ENCODE data around the gene OR51M1.
"Not testable (repeated sequence)": the region's sequence is repeated elsewhere in the genome, so short reads cannot be mapped to it uniquely, and the experiment has no call there.

The OR51M1 gene, protein sequence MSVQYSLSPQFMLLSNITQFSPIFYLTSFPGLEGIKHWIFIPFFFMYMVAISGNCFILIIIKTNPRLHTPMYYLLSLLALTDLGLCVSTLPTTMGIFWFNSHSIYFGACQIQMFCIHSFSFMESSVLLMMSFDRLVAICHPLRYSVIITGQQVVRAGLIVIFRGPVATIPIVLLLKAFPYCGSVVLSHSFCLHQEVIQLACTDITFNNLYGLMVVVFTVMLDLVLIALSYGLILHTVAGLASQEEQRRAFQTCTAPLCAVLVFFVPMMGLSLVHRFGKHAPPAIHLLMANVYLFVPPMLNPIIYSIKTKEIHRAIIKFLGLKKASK

DNA sequence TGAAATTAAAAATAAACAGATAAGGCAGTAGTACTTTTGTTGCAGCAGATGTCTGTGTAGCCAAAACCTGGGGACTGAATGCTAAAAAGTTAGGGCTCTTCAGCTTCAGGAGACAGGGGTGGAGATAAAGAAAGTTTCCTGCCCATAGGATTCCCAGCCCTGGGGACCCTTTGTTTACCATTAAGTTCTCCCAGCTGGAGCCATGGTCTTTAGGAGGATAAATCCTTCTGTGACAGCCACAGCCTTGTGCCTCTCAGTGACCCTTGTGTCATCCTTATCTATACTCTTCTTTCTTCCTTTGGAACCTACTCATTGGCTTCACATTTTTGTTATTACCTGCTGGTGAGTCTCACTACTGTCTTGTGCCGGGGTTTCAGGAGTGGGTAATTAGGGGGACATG is at the start of gene OR51M1:
Gene OR51M1 (plus strand): TSS at position 237 of the 400 bp plus-strand sequence. CDS start 5,587 bp downstream, outside the sequence.
- DNase-seq = no peak

GRCh38 chr11:5335170-5335569 is 48.4 kb upstream of the OR51M1 start:
- no peak for DNase-seq

DNA sequence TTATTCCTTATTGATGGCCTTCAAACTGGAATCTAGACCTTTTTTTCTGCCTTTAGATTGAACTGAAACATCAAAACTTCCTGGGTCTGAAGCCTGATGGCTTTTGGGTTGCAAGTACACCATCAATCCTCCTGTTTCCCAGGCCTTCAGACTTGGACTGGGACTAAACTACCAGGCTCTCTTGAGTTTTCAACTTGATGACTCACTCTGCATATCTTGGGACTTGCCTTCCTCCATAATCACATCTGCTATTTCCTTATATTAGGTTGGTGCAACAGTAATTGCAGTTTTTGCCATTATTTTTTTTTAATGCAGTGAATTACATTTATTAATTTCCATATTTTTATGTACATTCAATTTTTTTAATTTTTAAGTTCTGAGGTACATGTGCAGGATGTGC is 47.3 kb upstream of the OR51M1 start:
- DNase-seq = no peak

GRCh38 chr11:5337253-5337652 is 46.4 kb upstream of the OR51M1 start:
- DNase-seq = not testable (repeated sequence)

DNA sequence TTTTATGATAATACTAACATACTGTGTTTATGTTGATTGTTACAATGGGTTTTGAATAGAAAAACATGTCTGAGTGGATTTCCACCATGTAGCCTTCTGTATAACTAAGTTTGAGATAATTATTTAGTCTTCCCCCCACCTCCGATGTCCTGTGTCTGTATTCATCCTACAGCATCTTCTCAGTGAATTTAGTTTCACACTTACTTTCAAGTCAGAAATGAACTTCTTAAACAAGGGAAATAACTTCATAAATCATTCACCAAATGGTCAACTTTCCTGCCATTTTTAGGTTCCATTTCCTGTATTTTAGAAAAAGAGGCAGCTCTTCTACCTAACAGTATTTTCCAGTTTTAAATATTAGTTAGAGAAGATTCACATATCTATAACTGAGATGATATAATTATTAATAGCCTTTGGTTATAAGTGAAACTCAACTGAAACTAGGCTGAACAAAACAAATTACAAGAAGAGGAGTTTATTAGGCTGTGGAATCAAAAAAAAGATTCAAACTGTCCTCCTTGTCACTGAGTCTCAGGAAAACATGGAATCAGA is 43.8 kb upstream of the OR51M1 start:
- no peak for DNase-seq

- no peak for DNase-seq
Measured at GRCh38 chr11:5343474-5344335, 39.9 kb upstream of the OR51M1 start, which contains the start of gene OR51B5. OR51B5 (minus strand) TSS chr11:5343524; CDS start chr11:5343524, 0 bp downstream.

DNA sequence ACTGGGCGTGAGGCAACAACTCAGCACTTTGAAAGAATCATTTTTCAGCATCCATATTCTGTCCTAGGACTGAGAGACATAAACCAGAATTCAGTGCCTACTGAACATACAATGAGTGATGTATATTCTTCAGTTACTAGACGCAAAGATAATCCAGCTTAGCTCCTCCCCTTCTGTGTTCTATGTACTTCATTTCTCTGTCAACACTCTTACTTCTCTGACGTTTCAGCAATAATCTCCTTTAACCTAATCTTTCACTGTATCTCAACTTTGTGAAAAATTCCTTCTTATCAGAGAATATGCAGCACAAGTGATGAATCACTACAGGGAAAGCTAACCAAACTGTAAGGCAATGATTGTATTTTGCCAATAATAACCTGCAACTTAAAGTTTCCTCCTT is 37.8 kb upstream of the OR51M1 start:
- DNase-seq = no peak

DNA sequence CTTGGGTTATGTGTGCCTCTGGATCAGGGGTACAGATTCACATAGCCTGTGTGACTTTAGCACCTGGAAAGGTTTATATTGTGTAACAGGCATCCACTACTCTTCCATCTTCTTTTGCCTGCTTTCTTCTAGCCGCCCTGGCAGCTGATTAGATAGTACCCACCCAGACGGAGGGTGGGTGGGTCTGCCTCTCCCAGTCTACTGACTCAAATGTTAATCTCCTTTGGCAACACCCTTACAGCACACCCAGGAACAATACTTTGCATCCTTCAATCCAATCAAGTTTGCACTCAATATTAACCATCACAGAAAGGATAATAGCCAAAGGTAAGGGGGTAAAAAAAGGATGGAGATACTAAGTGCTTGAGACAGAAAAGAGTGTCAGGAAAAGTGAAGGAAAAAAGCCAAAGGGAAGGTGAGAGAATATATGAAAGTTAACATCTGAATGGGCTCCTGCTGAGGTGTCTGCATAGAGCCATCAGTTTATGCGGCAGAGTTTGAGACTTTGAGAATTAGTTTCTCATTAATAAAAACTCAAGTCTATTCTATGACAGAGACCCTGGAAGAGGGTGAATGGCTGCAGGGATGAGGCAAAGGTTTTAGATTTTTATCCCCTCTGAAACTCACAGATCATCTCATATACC is 34.9 kb upstream of the OR51M1 start:
- no peak for DNase-seq

DNA sequence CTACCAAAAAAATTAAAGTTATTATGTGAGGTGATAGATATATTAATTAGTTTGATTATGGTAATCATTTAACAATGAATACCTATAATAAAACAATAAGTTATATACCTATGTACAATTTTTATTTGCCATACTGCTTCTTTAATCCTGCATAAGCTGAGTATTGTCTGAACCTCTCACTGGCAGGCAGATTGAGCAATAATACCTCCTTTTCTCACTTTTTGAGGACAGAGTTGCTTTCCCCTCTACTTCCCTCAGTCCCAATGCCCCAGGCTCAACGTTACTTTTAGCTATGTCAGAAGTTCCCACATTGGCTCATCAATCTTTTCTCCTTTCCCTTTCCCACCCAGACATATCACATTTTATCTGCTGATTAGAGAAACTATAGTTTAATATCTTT is 34.1 kb upstream of the OR51M1 start:
- no peak for DNase-seq

DNA sequence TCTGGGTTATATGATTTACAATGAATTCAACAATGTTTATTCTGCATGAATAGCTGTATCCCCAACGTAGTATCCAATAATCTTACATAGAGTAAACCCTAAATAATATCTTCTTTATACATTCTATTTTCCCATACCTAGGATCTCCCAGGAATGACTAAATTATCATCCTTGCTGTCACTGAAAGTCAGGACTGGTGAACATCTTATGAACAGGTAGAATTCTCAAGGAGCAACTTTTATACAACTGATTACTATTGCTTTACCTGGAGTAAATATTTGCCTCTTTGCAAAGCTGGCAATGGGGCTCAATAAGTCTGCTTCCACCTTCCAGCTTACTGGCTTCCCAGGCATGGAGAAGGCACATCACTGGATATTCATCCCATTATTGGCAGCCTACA is 32.4 kb upstream of the OR51M1 start, which contains the start of gene OR51B6:
Gene OR51B6 (plus strand): TSS at position 301 of the 400 bp plus-strand sequence. CDS start 0 bp downstream, at position 301.
- no peak for DNase-seq

DNA sequence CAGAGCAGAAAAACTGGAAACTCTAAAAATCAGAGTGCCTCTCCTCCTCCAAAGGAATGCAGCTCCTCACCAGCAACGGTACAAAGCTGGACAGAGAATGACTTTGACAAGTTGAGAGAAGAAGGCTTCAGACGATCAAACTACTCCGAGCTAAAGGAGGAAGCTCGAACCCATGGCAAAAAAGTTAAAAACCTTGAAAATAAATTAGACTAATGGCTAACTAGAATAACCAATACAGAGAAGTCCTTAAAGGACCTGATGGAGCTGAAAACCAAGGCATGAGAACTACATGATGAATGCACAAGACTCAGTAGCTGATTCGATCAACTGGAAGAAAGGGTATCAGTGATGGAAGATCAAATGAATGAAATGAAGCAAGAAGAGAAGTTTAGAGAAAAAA is 27.6 kb upstream of the OR51M1 start:
- not testable (repeated sequence) for DNase-seq

- DNase-seq = no peak
Measured at GRCh38 chr11:5362017-5362625, 21.5 kb upstream of the OR51M1 start.

DNA sequence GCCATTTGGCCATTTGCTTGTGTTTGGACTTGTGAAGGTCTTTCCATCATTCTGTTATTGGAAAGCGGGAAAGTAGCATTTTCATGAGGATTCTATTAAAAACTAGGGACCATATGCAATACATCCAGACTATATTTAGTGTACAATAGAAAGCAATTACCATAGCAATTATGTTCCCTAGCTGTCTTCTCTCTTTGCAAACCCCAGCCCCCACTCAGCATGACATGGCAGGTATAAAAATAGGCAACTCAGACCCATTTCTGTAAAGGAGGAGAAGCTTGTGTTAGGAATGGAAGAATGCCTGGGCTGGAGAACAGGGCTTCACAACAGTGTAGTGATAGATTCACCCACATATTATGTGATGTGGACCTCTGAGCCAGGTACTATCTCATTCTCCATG is 19.9 kb upstream of the OR51M1 start:
- DNase-seq = no peak

DNA sequence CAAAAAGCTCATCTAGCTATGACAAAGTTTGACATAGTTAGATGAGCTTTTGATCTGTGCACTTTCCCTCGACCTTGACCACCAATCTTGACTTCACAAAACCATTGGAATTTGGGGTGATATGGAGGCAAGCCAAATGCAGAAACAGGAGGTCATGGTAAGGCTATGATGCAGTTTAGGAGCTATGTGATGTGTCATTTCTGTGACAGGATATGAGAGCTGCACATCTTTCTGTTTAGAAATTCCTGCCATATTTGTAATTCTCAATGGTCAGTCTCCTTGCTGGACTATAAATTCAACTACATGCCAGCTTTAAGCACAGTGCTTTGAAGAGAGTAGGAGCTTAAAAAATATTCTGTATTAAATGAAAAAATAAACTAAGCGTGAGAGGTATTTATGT is 19.4 kb upstream of the OR51M1 start:
- DNase-seq = no peak

DNA sequence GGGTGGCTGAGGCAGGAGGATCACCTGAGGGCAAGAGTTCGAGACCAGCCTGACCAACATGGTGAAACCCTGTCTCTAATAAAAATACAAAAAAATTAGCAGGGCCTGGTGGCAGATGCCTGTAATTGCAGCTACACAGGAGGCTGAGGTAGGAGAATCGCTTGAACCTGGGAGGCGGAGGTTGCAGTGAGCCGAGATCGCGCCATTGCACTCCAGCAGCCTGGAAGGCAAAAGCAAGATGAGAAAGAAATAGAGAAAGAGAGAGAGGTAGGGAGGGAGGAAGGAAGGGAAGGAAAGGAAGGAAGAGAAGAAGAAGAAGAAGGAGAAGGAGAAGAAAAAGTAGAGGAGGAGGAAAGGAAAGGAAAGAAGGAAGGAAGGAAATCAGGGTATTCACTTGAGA is 17.2 kb upstream of the OR51M1 start:
- not testable (repeated sequence) for DNase-seq

DNA sequence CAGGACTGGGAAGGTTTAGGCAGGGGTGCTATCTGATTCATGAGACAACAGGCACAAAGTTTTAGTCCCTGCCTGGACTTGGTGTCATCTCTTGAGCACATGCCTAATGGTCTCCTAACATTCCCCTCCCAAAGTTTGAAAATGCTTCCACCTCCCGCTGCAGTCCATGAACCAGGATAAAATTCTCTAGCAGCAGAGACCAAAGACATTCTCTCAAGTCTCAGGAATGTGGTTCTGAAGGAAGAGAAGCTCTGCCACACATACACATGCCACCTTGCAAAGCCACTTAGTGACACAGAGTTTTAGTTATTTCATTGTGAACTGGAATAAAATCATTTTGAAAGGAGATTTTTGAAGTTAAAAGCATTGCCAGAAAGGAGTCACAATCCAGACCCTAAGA is 16.8 kb upstream of the OR51M1 start:
- no peak for DNase-seq

GRCh38 chr11:5367448-5368074 is 16.1 kb upstream of the OR51M1 start:
- no peak for DNase-seq

DNA sequence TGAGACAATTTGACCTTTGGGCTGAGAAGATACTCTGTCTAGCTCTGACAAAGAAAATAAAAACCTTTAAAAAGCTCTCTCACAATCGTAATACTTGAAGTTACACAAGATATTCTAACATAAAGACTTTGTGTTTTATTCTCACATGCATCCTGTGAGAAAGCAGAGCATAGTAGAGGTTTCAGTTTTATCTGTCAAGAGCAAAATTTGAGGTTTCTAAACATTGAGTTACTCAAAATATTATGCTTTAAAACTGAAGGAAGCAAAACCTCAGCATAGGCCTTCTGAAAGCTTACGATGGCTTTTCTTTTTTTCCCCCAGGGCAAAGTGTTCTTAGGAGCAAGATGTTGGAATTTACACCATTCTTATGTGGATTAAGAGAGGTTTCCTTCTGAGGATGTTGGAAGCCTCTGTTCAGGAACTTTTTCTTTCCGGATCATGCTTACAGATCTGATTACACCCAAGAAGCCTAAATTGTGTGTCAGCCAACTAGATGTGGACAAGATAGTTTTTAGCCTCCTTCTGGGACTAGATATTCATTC is 15.0 kb upstream of the OR51M1 start:
- no peak for DNase-seq

- DNase-seq = no peak
Measured at GRCh38 chr11:5369789-5370188, 13.8 kb upstream of the OR51M1 start.

DNA sequence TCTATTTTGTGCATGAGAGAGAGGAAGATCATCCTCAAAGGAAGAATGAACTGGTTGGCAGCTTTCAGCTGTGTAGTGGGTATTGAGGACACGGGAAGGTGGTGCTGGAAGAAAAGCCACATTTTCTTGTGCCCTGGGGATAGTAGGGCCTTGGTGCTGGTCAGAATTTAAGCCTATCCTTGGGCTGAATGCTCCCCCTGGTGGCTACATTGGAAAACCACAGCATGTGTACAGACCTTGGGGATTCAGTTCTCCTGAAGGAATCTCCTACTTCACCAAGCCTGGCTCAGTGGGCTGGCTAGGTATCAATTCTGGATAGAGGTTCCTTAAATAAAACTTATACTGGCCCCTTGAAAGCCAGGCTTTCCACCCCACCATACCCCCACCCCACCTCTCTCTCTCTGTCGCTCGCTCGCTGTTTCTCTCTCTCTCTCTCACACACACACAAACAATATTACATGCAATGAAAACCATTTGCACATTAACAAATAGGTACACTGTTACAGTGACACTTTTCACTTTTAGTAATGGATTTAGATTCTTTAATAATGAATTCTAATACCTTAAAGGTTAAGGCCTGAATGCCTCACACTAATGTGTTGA is 2.8 kb upstream of the OR51M1 start:
- peak; percentile 20 for DNase-seq

GRCh38 chr11:5384335-5384734 is 723 bp downstream of the OR51M1 start:
- no peak for DNase-seq
